Superior temporal gyrus (tissue), 1 donor: ENCODE data around the gene AR.
"Not testable (repeated sequence)": the region's sequence is repeated elsewhere in the genome, so short reads cannot be mapped to it uniquely, and the experiment has no call there.

Source experiments
- DNase-seq: peaks from one replicate; pipeline ENCODE4 v3.0.0-alpha.2; 2016; ENCODE audit errors: extremely low spot score

The AR gene

GRCh38 chrX:67637293-67637692 lies 93.5 kb downstream of the AR start:
- not testable (repeated sequence) for DNase-seq

GRCh38 chrX:67648361-67648760 lies 104.5 kb downstream of the AR start:
- no peak for DNase-seq

GRCh38 chrX:67651437-67652142 lies 107.8 kb downstream of the AR start:
- DNase-seq, result no peak

GRCh38 chrX:67652543-67652942 lies 108.7 kb downstream of the AR start:
- no peak for DNase-seq

- no peak for DNase-seq
Measured at GRCh38 chrX:67654301-67654700, 110.5 kb downstream of the AR start.

GRCh38 chrX:67665583-67665982 lies 121.8 kb downstream of the AR start:
- no peak for DNase-seq

- DNase-seq, result not testable (repeated sequence)
Measured at GRCh38 chrX:67670717-67671116, 126.9 kb downstream of the AR start.

GRCh38 chrX:67673741-67674274 lies 130.0 kb downstream of the AR start:
- no peak for DNase-seq

- no peak for DNase-seq
Measured at GRCh38 chrX:67674741-67675140, 130.9 kb downstream of the AR start.

GRCh38 chrX:67684136-67684535 lies 140.3 kb downstream of the AR start:
- no peak for DNase-seq

GRCh38 chrX:67692246-67692645 lies 148.4 kb downstream of the AR start:
- no peak for DNase-seq

- DNase-seq, result no peak
Measured at GRCh38 chrX:67693928-67694327, 150.1 kb downstream of the AR start.

GRCh38 chrX:67697452-67697851 lies 153.6 kb downstream of the AR start:
- no peak for DNase-seq

- DNase-seq, result no peak
Measured at GRCh38 chrX:67700602-67701001, 156.8 kb downstream of the AR start.

- no peak for DNase-seq
Measured at GRCh38 chrX:67714004-67714403, 170.2 kb downstream of the AR start.

- no peak for DNase-seq
Measured at GRCh38 chrX:67717571-67717970, 173.8 kb downstream of the AR start.

- no peak for DNase-seq
Measured at GRCh38 chrX:67718926-67719325, 175.1 kb downstream of the AR start.

GRCh38 chrX:67720344-67720743 lies 176.5 kb downstream of the AR start:
- DNase-seq, result no peak

- DNase-seq, result no peak
Measured at GRCh38 chrX:67721321-67721720, 177.5 kb downstream of the AR start.

- DNase-seq, result peak; percentile 24
Measured at GRCh38 chrX:67723580-67724351, 179.9 kb downstream of the AR start.

GRCh38 chrX:67724359-67725110 lies 180.7 kb downstream of the AR start:
- DNase-seq, result peak; percentile 23

- no peak for DNase-seq
Measured at GRCh38 chrX:67725471-67725870, 181.7 kb downstream of the AR start.
